K562 (cell line): ENCODE data around the gene HLA-E. TPM values are rescaled to one million over a fixed set of nuclear protein-coding genes. Genes with fewer than 3 reads are reported as not detected.

Experiments
- CBX2 ChIP-seq: fragments of 200-600 bp; sonication (generic); IDR thresholded peaks from one replicate; pipeline ENCODE4 v1.6.1; 2012; ENCODE audit warnings: mild to moderate bottlenecking, low read length, inconsistent platforms; ENCODE audit not compliant: insufficient read depth, poor library complexity, severe bottlenecking
- CTBP1 ChIP-seq: fragments of 450-650 bp; IDR thresholded peaks from 2 replicates; pipeline ENCODE4 v1.6.1; 2016; ENCODE audit warnings: borderline replicate concordance
- FOSL1 ChIP-seq: fragments of 200-800 bp; sonication (Bioruptor generic); conservative IDR thresholded peaks from 2 replicates; pipeline ENCODE4 v1.6.1; 2016; ENCODE audit warnings: missing genetic modification characterization, missing compliant biosample characterization
- FOXA3 ChIP-seq, 2 experiments: fragments of 450-650 bp in 1 of 2; sonication (generic) in 1 of 2; formaldehyde crosslinking; IDR thresholded peaks in 1 of 2; conservative IDR thresholded peaks in 1 of 2; 2 replicates each; pipeline versions ENCODE4 v1.4.0 to v1.8.0; 2020 to 2022; ENCODE audit warnings: mild to moderate bottlenecking in 2 of 2, missing genetic modification reagents in 1 of 2
- FOXP1 ChIP-seq: sonication (generic); formaldehyde crosslinking; IDR thresholded peaks from 2 replicates; pipeline ENCODE4 v1.8.0; 2022; ENCODE audit warnings: mild to moderate bottlenecking, missing genetic modification reagents
- FUS ChIP-seq: fragments of 200-400 bp; formaldehyde crosslinking; optimal IDR thresholded peaks from 2 replicates; pipeline ENCODE3; 2017; ENCODE audit warnings: low read depth, low read length
- GABPB1 ChIP-seq: sonication (generic); formaldehyde crosslinking; IDR thresholded peaks from 2 replicates; pipeline ENCODE4 v1.8.0; 2022; ENCODE audit warnings: mild to moderate bottlenecking, missing genetic modification reagents
- KDM1A ChIP-seq, 2 experiments: fragments of 450-650 bp; IDR thresholded peaks; 2 replicates each; pipeline ENCODE4 v1.6.1; 2016; ENCODE audit warnings: mild to moderate bottlenecking in 2 of 2
- MAZ ChIP-seq, 2 experiments: fragments of 450-650 bp in 1 of 2; sonication (generic) in 1 of 2; formaldehyde crosslinking; IDR thresholded peaks in 1 of 2; conservative IDR thresholded peaks in 1 of 2; 2 replicates each; pipeline versions ENCODE4 v1.4.0 to v1.5.0; 2020; ENCODE audit warnings: mild to moderate bottlenecking in 1 of 2, missing genetic modification reagents in 1 of 2
- SMARCA5 ChIP-seq: fragments of 450-650 bp; IDR thresholded peaks from 2 replicates; pipeline ENCODE4 v1.6.1; 2016
- SP1 ChIP-seq: sonication (generic); formaldehyde crosslinking; IDR thresholded peaks from 2 replicates; pipeline ENCODE4 v1.8.1; 2022; ENCODE audit warnings: mild to moderate bottlenecking, missing genetic modification reagents
- TCFL5 ChIP-seq: fragments of 250-450 bp; sonication (Bioruptor Pico); conservative IDR thresholded peaks from 2 replicates; pipeline ENCODE4 v1.6.1; 2021; ENCODE audit warnings: mild to moderate bottlenecking, moderate library complexity, matching md5 sums
- polyA plus RNA-seq, 8 experiments: library from polyadenylated mRNA; depleted of rRNA in 4 of 8; stranded (reverse) in 5 of 8; unstranded in 3 of 8; fragments of >200 nt; fragmentation: Nextera tagmentation in 2 of 8; fragmentation: Illumina TruSeq in 1 of 8; extraction: Ambion mirVana in 2 of 8; extraction: Trizol in 1 of 8; gene quantifications; 2 replicates each; pipeline versions ENCODE4 v1.2.1 to v1.2.3, GENCODE V29; 2011 to 2014; ENCODE audit warnings: inconsistent platforms in 1 of 8, missing spikeins in 1 of 8
- total RNA-seq, 7 experiments: library from RNA; depleted of rRNA in 6 of 7; stranded (reverse); fragments of >200 nt in 6 of 7; fragmentation: Illumina TruSeq in 2 of 7; extraction: Trizol in 2 of 7; gene quantifications; 2 replicates each; pipeline versions ENCODE4 v1.2.1 to v1.2.3, GENCODE V29; 2011 to 2021; ENCODE audit warnings: low replicate concordance in 1 of 7
- TF ChIP-seq, protein P1 (sequence below), 2 experiments: fragments of 450-650 bp; conservative IDR thresholded peaks; 2 replicates each; pipeline ENCODE4 v1.6.1; 2017; ENCODE audit warnings: mild to moderate bottlenecking in 2 of 2, moderate library complexity in 2 of 2
- TF ChIP-seq, protein P2 (sequence below): fragments of 250-450 bp; sonication (Bioruptor Pico); IDR thresholded peaks from 2 replicates; pipeline ENCODE4 v1.6.1; 2021; ENCODE audit warnings: mild to moderate bottlenecking
- TF ChIP-seq, protein P3 (sequence below), 2 experiments: fragments of 450-650 bp; IDR thresholded peaks; 2 replicates each; pipeline ENCODE4 v1.6.1; 2018; ENCODE audit warnings: mild to moderate bottlenecking in 2 of 2, low read depth in 1 of 2; ENCODE audit not compliant: partially characterized antibody in 2 of 2
- TF ChIP-seq, protein P4 (sequence below): fragments of 450-650 bp; IDR thresholded peaks from 2 replicates; pipeline ENCODE4 v1.6.1; 2018; ENCODE audit not compliant: partially characterized antibody

The HLA-E gene
- total and polyA plus RNA-seq, 9 of the 15 experiments (the other 6 are each of a cell fraction or from before 2014, with no cell fraction given): 3.2 to 39.9 (median 26.8) TPM

DNA sequence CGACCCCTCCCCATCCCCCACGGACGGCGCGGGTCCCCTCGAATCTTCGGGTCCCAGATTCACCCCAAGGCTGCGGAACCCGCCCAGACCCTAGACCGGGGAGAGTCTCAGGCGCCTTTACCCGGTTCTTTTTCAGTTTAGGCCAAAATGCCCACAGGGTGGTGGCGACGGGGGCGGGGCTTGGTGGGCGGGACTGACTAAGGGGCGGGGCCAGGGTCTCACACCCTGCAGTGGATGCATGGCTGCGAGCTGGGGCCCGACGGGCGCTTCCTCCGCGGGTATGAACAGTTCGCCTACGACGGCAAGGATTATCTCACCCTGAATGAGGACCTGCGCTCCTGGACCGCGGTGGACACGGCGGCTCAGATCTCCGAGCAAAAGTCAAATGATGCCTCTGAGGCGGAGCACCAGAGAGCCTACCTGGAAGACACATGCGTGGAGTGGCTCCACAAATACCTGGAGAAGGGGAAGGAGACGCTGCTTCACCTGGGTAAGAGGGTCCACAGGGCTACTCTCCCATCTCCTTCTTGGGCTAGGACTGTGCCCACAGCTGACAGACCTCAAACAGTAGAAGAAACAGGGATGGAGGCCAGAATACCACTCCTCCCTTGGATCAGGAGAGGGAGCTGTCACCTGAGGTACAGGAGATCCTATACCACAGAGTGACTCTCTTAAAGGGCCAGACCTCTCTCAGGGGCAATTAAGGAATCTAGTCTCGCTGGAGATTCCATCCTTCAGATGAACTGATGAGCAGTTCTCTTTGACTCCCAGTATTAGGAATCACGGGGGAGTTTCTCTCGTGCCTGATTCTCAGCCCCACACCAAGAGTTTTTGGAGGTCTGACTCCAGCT lies 942 bp downstream of the HLA-E start (continued):
- TF ChIP-seq, protein P1, sequence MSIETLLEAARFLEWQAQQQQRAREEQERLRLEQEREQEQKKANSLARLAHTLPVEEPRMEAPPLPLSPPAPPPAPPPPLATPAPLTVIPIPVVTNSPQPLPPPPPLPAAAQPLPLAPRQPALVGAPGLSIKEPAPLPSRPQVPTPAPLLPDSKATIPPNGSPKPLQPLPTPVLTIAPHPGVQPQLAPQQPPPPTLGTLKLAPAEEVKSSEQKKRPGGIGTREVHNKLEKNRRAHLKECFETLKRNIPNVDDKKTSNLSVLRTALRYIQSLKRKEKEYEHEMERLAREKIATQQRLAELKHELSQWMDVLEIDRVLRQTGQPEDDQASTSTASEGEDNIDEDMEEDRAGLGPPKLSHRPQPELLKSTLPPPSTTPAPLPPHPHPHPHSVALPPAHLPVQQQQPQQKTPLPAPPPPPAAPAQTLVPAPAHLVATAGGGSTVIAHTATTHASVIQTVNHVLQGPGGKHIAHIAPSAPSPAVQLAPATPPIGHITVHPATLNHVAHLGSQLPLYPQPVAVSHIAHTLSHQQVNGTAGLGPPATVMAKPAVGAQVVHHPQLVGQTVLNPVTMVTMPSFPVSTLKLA (conservative IDR thresholded peaks at IDR 0.05): 0 out of 4 replicates have a peak, but pooled peaks of 1 of the 2 experiments have one; percentile 5
- TF ChIP-seq FOXP1 (CRISPR knock-in tag): no peak
- TF ChIP-seq GABPB1 (CRISPR knock-in tag): no peak
- TF ChIP-seq MAZ (CRISPR knock-in tag; conservative IDR thresholded peaks at IDR 0.05 in 1 of 2, IDR thresholded peaks at IDR 0.05 in 1 of 2): no peak
- TF ChIP-seq, protein P2, sequence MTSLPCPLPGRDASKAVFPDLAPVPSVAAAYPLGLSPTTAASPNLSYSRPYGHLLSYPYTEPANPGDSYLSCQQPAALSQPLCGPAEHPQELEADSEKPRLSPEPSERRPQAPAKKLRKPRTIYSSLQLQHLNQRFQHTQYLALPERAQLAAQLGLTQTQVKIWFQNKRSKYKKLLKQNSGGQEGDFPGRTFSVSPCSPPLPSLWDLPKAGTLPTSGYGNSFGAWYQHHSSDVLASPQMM: no peak
- TF ChIP-seq SMARCA5: no peak
- TF ChIP-seq CTBP1: no peak
- TF ChIP-seq CBX2: no peak
- TF ChIP-seq, protein P3, sequence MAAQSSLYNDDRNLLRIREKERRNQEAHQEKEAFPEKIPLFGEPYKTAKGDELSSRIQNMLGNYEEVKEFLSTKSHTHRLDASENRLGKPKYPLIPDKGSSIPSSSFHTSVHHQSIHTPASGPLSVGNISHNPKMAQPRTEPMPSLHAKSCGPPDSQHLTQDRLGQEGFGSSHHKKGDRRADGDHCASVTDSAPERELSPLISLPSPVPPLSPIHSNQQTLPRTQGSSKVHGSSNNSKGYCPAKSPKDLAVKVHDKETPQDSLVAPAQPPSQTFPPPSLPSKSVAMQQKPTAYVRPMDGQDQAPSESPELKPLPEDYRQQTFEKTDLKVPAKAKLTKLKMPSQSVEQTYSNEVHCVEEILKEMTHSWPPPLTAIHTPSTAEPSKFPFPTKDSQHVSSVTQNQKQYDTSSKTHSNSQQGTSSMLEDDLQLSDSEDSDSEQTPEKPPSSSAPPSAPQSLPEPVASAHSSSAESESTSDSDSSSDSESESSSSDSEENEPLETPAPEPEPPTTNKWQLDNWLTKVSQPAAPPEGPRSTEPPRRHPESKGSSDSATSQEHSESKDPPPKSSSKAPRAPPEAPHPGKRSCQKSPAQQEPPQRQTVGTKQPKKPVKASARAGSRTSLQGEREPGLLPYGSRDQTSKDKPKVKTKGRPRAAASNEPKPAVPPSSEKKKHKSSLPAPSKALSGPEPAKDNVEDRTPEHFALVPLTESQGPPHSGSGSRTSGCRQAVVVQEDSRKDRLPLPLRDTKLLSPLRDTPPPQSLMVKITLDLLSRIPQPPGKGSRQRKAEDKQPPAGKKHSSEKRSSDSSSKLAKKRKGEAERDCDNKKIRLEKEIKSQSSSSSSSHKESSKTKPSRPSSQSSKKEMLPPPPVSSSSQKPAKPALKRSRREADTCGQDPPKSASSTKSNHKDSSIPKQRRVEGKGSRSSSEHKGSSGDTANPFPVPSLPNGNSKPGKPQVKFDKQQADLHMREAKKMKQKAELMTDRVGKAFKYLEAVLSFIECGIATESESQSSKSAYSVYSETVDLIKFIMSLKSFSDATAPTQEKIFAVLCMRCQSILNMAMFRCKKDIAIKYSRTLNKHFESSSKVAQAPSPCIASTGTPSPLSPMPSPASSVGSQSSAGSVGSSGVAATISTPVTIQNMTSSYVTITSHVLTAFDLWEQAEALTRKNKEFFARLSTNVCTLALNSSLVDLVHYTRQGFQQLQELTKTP (IDR thresholded peaks at IDR 0.05; ENCODE audit: low read depth in 1 of 2, partially characterized antibody in 2 of 2): no peak
- peak in 1 of 2 experiments; percentile 13; a peak in 1 of 4 replicates for TF ChIP-seq FOXA3 (CRISPR knock-in tag; conservative IDR thresholded peaks at IDR 0.05 in 1 of 2, IDR thresholded peaks at IDR 0.05 in 1 of 2)
- no peak for TF ChIP-seq FOSL1 (tag)
- TF ChIP-seq FUS: no peak
- TF ChIP-seq KDM1A (IDR thresholded peaks at IDR 0.05): 0 out of 4 replicates have a peak, but pooled peaks of 1 of the 2 experiments have one; percentile 1
- TF ChIP-seq, protein P4, sequence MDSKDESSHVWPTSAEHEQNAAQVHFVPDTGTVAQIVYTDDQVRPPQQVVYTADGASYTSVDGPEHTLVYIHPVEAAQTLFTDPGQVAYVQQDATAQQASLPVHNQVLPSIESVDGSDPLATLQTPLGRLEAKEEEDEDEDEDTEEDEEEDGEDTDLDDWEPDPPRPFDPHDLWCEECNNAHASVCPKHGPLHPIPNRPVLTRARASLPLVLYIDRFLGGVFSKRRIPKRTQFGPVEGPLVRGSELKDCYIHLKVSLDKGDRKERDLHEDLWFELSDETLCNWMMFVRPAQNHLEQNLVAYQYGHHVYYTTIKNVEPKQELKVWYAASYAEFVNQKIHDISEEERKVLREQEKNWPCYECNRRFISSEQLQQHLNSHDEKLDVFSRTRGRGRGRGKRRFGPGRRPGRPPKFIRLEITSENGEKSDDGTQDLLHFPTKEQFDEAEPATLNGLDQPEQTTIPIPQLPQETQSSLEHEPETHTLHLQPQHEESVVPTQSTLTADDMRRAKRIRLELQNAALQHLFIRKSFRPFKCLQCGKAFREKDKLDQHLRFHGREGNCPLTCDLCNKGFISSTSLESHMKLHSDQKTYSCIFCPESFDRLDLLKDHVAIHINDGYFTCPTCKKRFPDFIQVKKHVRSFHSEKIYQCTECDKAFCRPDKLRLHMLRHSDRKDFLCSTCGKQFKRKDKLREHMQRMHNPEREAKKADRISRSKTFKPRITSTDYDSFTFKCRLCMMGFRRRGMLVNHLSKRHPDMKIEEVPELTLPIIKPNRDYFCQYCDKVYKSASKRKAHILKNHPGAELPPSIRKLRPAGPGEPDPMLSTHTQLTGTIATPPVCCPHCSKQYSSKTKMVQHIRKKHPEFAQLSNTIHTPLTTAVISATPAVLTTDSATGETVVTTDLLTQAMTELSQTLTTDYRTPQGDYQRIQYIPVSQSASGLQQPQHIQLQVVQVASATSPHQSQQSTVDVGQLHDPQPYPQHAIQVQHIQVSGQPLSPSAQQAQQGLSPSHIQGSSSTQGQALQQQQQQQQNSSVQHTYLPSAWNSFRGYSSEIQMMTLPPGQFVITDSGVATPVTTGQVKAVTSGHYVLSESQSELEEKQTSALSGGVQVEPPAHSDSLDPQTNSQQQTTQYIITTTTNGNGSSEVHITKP: no peak
- no peak for TF ChIP-seq TCFL5 (CRISPR knock-in tag)
- TF ChIP-seq SP1 (CRISPR knock-in tag): peak; percentile 45; the same call in 1 of the 2 replicates
